Activated T-cell treated with anti-CD3 and anti-CD28 coated beads, Interleukin-2, amount 50 U/mL, for 24 hours (primary cell): ENCODE data around the gene CD2BP2.

ENCODE experiments used
- DNase-seq: peaks from one replicate; pipeline ENCODE4 v3.0.0-alpha.2; 2020
- H3K27ac Mint-ChIP-seq: 2 replicates; pipeline ENCODE4 v1.8.0; 2020; ENCODE audit warnings: mild to moderate bottlenecking, mixed read lengths
- H3K27me3 Mint-ChIP-seq: 2 replicates; pipeline ENCODE4 v1.8.0; 2020; ENCODE audit warnings: mixed read lengths
- H3K36me3 Mint-ChIP-seq: 2 replicates; pipeline ENCODE4 v1.8.0; 2020; ENCODE audit warnings: low read depth, mixed read lengths
- H3K4me1 Mint-ChIP-seq: 2 replicates; pipeline ENCODE4 v1.8.0; 2020; ENCODE audit warnings: low read depth, mixed read lengths
- H3K4me3 Mint-ChIP-seq: 2 replicates; pipeline ENCODE4 v1.8.0; 2020; ENCODE audit warnings: mild to moderate bottlenecking, moderate library complexity, mixed read lengths
- H3K9me3 Mint-ChIP-seq: 2 replicates; pipeline ENCODE4 v1.8.0; 2020; ENCODE audit warnings: mixed read lengths

Gene CD2BP2

GRCh38 chr16:30382111-30382881 lies 27.2 kb upstream of the CD2BP2 start, which contains the start of gene SEPTIN1:
TSS of gene SEPTIN1 (minus strand) at chr16:30382561. CDS start at chr16:30382542, 19 bp downstream.
- H3K4me3 Mint-ChIP-seq = peak within 1 kb of the TSS; percentile 90
- DNase-seq = peak; percentile 85
- no peaks in the 10 kb centered on the region for H3K9me3 Mint-ChIP-seq
- no peaks in the 10 kb centered on the region for H3K27me3 Mint-ChIP-seq
- H3K36me3 Mint-ChIP-seq = peaks cover 48% of the 10 kb centered on the region
- peaks cover 55% of the 10 kb centered on the region for H3K4me1 Mint-ChIP-seq
- peak within 1 kb of the TSS; percentile 93 for H3K27ac Mint-ChIP-seq

DNA sequence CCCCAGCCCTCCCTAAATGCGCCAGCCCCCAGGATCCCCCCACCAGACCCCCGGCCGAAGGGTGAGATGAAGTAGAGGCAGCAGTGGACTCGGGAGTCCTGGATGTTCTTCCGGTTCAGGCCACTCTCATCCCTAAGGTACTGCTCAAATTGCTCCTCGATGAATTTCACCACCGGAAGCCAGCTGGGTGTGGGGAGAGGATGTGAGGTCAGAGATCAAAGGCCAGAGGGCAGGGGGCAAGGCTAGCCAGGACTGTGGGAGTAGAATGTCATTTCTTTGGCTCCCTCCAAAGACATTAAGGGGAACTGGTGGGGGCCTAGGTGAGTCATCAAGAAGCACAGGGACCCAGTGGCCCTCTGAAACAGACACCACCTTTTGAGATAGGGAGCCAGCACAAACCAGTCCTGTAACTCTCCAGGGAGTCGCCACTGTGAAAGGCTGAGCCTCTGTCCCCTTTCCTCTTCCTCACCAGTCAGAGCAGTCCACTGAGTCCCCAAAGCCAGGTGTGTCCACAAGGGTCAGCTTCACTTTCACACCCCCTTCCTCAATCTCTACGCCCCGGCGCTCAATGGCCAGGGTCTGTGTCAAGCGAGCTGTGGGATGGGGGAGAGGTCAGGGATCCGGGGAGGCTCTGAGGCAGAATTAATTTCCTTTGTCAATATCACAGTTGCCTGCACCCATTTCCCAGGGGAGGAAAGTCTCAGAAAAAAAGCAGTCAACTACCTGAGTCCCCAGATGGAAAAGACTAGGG lies 26.4 kb upstream of the CD2BP2 start:
- Mint-ChIP-seq H3K9me3 (no peaks in the 10 kb centered on the region), H3K36me3 (peaks cover 50% of the 10 kb centered on the region), H3K4me3 (peak overlapping the region; percentile 90), H3K27me3 (no peaks in the 10 kb centered on the region), H3K4me1 (peaks cover 59% of the 10 kb centered on the region), H3K27ac (peak overlapping the region; percentile 93)
- no peak for DNase-seq

DNA sequence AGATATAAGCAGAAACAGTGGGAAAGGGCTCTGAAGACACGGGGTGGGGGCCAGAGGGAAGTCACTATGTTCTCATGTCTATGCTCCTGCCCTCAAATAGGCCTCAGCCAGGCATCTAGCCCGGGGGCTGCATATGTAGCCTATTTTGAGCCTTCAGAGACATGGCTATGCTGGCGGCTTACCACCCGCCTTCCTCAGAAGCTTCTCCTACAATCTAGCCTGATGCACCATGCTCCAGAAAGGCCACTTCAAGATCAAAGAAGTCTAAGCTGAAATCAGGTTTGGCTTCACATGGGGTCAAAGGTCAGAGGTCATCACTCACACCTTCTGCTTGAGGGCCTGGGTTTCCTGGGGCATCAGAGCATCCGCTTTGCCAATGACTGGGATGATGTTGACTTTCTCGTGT lies 25.7 kb upstream of the CD2BP2 start:
- H3K9me3 Mint-ChIP-seq = no peaks in the 10 kb centered on the region
- DNase-seq = no peak
- peak overlapping the region; percentile 90 for H3K4me3 Mint-ChIP-seq
- peaks cover 50% of the 10 kb centered on the region for H3K36me3 Mint-ChIP-seq
- H3K27ac Mint-ChIP-seq = peak overlapping the region; percentile 93
- H3K4me1 Mint-ChIP-seq = peaks cover 59% of the 10 kb centered on the region
- H3K27me3 Mint-ChIP-seq = no peaks in the 10 kb centered on the region

- Mint-ChIP-seq H3K27ac (peak overlapping the region; percentile 100), H3K9me3 (no peaks in the 10 kb centered on the region), H3K4me3 (peak overlapping the region; percentile 98), H3K27me3 (no peaks in the 10 kb centered on the region), H3K36me3 (peaks cover 50% of the 10 kb centered on the region), H3K4me1 (peaks cover 59% of the 10 kb centered on the region)
- no peak for DNase-seq
Observed at GRCh38 chr16:30380072-30380802, 25.1 kb upstream of the CD2BP2 start.

DNA sequence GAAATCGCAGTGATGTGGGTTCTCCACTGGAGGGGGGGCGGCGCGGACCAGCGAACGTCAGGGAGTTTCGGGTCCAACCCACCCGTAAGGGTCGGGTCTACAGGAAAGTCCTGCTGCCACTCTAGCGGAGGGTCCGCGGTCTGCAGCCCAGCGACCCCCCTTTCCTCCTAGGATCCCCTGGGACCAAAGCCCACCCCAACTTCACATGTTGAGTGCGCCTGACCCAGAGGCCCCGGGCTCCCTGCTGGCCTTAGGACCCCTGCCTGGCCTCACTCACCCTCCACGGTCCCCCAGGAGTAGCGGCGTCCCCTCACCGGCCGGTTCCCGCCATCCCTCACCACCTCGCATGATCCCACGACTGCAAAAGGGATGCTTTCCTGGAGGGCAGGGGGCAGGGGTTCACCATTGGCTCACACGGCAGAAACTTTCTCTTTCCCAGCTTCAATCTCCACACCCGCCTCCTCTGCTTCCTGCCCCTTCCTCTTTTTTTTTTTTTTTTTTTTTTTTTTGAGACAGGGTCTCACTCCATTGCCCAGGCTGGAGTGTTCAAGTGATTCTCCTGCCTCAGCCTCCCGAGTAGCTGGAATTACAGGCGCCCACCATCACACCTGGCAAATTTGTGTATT lies 24.2 kb upstream of the CD2BP2 start:
- Mint-ChIP-seq H3K27ac (peak overlapping the region; percentile 100), H3K36me3 (peaks cover 50% of the 10 kb centered on the region), H3K27me3 (no peaks in the 10 kb centered on the region), H3K4me3 (peak overlapping the region; percentile 98), H3K4me1 (peaks cover 57% of the 10 kb centered on the region), H3K9me3 (no peaks in the 10 kb centered on the region)
- no peak for DNase-seq

DNA sequence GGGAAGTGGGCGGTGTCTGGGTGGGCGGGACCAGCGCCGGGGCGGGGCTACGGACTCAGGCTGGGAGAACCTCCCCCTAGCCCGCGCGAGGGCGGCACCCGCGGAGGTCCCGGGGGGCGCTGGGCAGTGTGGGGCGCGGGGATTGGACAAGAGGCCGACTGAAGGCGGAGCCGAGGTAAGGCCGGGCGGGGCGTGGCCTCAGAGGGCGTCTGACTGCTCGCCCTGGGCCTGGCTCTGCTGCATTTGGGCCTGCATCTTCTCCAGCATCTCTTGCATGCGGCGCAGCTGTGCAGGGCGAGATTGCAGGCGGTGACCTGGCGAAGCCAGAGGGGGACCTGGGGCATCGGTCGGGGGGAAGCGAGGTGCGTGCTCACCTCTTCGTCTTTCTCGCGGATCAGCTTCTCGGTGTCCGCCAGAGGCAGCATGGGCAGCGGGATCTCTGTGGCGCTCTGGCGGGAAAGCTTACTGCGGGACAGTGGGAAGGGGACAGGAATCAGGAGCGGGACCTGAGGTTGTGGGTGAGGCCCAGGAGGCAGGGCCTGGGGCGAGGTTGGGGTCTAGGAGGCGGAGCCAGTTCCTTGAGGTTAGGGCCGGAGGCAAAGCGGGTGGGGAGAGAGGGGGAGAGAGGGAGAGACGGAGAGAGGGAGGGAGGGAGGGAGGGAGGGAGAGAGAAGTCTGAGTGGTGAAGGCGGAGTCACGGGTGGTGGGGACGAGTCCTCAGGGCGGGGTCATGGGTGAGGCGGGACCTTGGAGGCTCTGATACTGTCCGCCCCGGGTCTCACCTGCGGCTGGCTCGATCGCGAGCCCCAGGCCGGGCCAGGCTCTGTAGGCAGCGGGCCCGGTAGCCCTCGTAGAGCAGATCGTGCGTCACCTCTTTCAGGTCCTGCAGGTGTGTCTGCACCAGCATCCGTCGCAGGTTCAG lies 23.4 kb upstream of the CD2BP2 start:
- DNase-seq = peak; percentile 100
- H3K27ac Mint-ChIP-seq = peak overlapping the region; percentile 100
- peak overlapping the region; percentile 98 for H3K4me3 Mint-ChIP-seq
- H3K9me3 Mint-ChIP-seq = no peaks in the 10 kb centered on the region
- no peaks in the 10 kb centered on the region for H3K27me3 Mint-ChIP-seq
- peaks cover 54% of the 10 kb centered on the region for H3K4me1 Mint-ChIP-seq
- peaks cover 48% of the 10 kb centered on the region for H3K36me3 Mint-ChIP-seq

DNA sequence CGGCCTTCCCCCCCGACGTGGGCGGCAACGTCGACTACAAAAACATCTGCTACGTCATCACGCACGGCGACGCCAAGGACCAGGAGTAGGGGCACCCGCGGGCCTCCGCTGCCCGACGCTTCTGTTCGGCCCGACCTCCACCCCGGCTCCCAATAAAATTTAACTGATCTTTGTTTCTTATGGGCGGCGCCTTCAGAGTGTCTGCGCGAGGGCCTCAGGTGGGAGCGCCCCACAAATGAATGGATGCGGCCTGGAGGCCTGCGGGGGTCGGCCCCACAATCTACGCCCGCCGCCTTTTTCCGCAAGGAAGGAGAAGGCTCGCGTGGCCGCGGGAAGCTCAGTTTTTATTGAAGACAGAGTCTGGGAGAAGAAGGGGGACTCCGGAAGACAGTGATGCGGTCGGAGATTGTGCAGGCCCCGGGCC lies 22.7 kb upstream of the CD2BP2 start:
- Mint-ChIP-seq H3K4me1 (peaks cover 48% of the 10 kb centered on the region), H3K27ac (peak overlapping the region; percentile 100), H3K4me3 (peak overlapping the region; percentile 98), H3K9me3 (no peaks in the 10 kb centered on the region), H3K27me3 (no peaks in the 10 kb centered on the region), H3K36me3 (peaks cover 48% of the 10 kb centered on the region)
- DNase-seq = peak; percentile 87

- Mint-ChIP-seq H3K27ac (peak overlapping the region; percentile 100), H3K4me1 (peaks cover 44% of the 10 kb centered on the region), H3K27me3 (no peaks in the 10 kb centered on the region), H3K36me3 (peaks cover 46% of the 10 kb centered on the region), H3K9me3 (no peaks in the 10 kb centered on the region), H3K4me3 (peak overlapping the region; percentile 98)
- no peak for DNase-seq
Observed at GRCh38 chr16:30377050-30377811, 22.1 kb upstream of the CD2BP2 start.

DNA sequence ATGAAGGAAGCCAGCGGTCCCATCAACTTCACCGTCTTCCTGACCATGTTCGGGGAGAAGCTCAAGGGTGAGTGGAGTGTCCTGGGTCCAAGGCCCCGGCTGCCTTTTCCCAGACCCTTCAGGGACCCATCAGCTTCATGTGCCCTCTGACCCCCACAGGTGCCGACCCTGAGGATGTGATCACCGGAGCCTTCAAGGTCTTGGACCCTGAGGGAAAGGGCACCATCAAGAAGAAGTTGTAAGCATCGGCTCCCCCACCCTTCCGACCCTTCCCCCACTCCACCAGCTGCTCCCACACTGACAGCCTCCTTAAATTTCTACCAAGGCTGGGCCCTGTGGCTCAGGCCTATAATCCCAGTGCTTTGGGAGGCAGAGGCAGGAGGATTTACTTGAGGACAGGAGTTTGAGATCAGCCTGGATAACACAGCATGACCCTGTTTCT lies 21.4 kb upstream of the CD2BP2 start:
- no peaks in the 10 kb centered on the region for H3K9me3 Mint-ChIP-seq
- peaks cover 46% of the 10 kb centered on the region for H3K4me1 Mint-ChIP-seq
- peak overlapping the region; percentile 98 for H3K4me3 Mint-ChIP-seq

GRCh38 chr16:30375864-30376263 lies 20.8 kb upstream of the CD2BP2 start:
- H3K9me3 Mint-ChIP-seq = no peaks in the 10 kb centered on the region
- H3K4me1 Mint-ChIP-seq = peaks cover 46% of the 10 kb centered on the region
- H3K27ac Mint-ChIP-seq = peak overlapping the region; percentile 100
- H3K27me3 Mint-ChIP-seq = no peaks in the 10 kb centered on the region
- no peak for DNase-seq
- no peak overlapping the region for H3K4me3 Mint-ChIP-seq
- peaks cover 33% of the 10 kb centered on the region for H3K36me3 Mint-ChIP-seq

More for the DNA sequence above, 21.4 kb upstream of the CD2BP2 start:
- Mint-ChIP-seq H3K36me3 (peaks cover 40% of the 10 kb centered on the region), H3K27ac (peak overlapping the region; percentile 100), H3K27me3 (no peaks in the 10 kb centered on the region)
- DNase-seq = no peak

GRCh38 chr16:30374538-30374937 lies 19.4 kb upstream of the CD2BP2 start, which contains the start of gene MYL11:
TSS of gene MYL11 (plus strand) at chr16:30374802. CDS start at chr16:30374858, 56 bp downstream.
- Mint-ChIP-seq H3K4me3 (no peak within 1 kb of the TSS), H3K27ac (peak within 1 kb of the TSS; percentile 100), H3K36me3 (peaks cover 20% of the 10 kb centered on the region), H3K9me3 (no peaks in the 10 kb centered on the region), H3K27me3 (no peaks in the 10 kb centered on the region), H3K4me1 (peaks cover 36% of the 10 kb centered on the region)
- DNase-seq = no peak

- Mint-ChIP-seq H3K9me3 (no peaks in the 10 kb centered on the region), H3K4me3 (no peak overlapping the region), H3K4me1 (peaks cover 32% of the 10 kb centered on the region), H3K27me3 (no peaks in the 10 kb centered on the region), H3K36me3 (peaks cover 22% of the 10 kb centered on the region), H3K27ac (peak overlapping the region; percentile 96)
- DNase-seq = no peak
Observed at GRCh38 chr16:30372725-30373124, 17.6 kb upstream of the CD2BP2 start.
